SK-MEL-5 (cell line): ENCODE data around the gene PLCB4. TPM values are rescaled to one million over a fixed set of nuclear protein-coding genes. Genes with fewer than 3 reads are reported as not detected.
"Not testable (repeated sequence)": the region's sequence is repeated elsewhere in the genome, so short reads cannot be mapped to it uniquely, and the experiment has no call there.

Source experiments
- DNase-seq: peaks from one replicate; pipeline ENCODE4 v3.0.0-alpha.2; 2016; ENCODE audit warnings: low read depth, low spot score
- in situ Hi-C: cut with HindIII; loops from 2 replicates; pipeline ENCODE4 v1.10.0; 2016; ENCODE audit warnings: low sequenced_read_pairs, high pct_unique_total_duplicates, low pct_unique_long_range_greater_than_20kb
- total RNA-seq: library from RNA; depleted of rRNA; stranded (reverse); fragments of >200 nt; shearing (Covaris generic); gene quantifications from 2 replicates; pipeline ENCODE4 v1.2.3, GENCODE V29; 2014

Gene PLCB4
- total RNA-seq, 1 experiment from 2014 or later, result 15.8 TPM

DNA sequence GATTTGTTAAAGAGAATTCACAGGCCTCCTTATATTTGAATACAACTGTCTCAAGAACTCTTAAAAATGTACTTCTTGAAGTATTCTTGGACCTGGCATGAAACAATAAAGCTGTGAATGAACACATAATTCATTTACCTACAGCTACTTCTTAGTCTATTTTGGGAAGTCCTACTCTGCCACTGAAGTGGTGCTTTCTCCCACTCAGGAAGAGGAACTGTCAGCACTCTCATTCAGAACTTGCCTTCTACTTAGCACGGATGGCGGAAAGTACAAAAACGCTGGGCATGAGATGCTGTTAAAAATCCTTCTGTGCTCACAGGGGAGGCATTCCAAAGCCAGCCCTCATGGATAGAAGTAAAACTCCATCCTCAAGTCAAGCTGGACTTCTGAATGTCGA is 300.7 kb downstream of the PLCB4 start:
- in situ Hi-C loops, result loop anchor here (10.0 kb wide), 1 partner anchor 595 kb away; no protein-coding TSS in a partner anchor
- no peak for DNase-seq

DNA sequence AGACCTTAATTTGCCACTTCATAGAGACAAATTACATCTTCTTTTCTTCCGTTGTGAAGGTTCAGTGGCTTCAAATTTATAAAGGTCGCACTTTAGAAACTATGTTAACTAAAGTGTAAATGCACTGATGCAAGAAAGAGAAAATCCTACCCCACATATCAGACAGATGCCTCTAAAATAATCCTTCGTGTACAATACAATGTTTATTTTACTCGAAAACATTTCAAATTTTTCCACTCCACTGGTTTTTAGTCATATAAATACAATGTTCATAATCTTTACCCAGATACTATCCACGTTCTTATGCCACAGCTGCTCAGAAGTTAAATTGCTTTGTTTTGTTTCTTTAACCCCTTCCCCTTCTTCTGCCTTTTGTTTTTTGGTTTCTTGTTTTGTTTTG is 305.2 kb downstream of the PLCB4 start:
- in situ Hi-C loops, result no loop called here
- no peak for DNase-seq

DNA sequence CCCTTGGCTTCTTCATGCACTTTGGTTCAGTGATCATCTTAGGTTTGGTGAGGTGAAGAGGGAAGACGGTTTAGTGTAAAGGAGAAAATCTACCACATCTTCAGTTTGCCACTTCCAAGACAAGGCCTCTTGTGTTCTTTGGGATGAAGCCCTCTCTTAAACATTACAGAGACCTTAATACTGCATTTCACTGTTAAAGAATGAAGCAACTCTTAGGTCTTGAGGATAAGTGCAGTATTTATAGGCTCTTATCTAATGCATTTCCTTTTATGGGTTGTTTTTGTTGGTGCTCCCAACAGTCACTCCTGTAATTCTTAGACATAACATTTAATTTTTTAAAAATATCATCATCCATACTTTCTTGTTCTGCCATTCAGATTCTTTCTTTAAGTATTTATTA is 305.6 kb downstream of the PLCB4 start:
- DNase-seq, result peak; percentile 57
- in situ Hi-C loops, result no loop called here

DNA sequence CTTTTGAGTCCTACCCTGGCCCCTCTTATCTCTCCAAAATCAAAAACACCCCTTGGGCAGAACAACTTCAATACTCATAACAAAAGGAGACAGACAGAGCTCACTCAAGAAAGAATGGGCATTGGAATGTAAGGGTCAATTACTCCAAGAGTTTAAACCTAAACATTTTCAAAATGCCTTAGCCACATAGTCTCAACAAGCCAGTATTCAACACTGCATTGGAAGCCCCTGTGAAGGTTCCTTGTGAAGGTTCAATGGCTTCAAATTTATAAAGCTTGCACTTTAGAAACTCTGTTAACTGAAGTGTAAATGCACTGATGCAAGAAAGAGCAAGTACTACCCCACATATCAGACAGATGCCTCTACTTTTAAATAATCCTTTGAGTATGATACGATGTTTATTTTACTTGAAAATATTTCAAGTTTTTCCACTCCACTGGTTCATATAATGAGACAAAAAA is 306.4 kb downstream of the PLCB4 start:
- DNase-seq, result no peak
- in situ Hi-C loops, result no loop called here

DNA sequence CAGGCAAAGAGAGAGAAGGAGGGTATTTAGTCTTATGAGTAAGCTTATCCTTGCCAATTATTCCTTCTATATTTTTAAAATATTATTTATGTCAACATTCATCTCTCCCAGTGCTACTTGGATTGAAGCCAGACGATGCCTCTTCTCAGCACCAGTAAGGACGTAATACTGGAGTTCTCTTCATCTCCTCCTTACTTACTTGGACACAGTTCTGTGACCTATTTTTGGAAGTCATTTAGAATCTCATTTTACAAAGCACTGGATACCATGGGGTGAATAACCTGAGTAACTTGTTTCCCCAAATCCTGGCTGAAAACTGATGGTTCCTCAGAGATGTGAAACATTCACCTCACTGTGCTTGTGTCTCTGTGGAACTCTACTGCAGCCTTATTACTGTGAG is 308.1 kb downstream of the PLCB4 start:
- DNase-seq, result no peak
- in situ Hi-C loops, result no loop called here

DNA sequence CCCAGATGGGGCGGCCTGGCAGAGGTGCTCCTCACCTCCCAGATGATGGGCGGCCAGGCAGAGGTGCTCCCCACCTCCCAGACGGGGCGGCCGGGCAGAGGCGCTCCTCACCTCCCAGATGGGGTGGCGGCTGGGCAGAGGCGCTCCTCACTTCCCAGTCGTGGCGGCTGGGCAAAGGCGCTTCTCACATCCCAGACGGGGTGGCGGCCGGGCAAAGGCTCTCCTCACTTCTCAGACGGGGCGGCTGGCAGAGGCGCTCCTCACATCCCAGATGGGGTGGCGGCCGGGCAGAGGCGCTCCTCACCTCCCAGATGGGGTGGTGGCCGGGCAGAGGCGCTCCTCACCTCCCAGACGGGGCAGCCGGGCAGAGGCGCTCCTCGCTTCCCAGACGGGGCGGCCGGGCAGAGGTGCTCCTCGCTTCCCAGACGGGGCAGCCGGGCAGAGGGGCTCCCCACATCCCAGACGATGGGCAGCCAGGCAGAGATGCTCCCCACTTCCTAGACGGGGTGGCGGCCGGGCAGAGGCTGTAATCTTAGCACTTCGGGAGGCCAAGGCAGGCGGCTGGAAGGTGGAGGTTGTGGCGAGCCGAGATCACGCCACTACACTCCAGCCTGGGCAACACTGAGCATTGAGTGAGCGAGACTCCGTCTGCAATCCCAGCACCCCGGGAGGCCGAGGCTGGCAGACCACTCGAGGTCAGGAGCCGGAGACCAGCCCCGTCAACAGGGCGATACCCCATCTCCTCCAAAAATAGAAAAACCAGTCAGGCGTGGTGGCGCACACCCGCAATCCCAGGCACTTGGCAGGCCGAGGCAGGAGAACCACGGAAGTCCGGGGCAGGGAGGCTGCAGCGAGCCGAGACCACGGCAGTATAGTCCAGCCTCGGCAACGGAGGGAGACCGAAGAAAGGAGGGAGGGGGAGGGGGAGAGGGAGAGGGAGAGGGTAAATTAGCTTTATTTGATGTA is 316.7 kb downstream of the PLCB4 start:
- in situ Hi-C loops, DNase-seq: not testable (repeated sequence)

DNA sequence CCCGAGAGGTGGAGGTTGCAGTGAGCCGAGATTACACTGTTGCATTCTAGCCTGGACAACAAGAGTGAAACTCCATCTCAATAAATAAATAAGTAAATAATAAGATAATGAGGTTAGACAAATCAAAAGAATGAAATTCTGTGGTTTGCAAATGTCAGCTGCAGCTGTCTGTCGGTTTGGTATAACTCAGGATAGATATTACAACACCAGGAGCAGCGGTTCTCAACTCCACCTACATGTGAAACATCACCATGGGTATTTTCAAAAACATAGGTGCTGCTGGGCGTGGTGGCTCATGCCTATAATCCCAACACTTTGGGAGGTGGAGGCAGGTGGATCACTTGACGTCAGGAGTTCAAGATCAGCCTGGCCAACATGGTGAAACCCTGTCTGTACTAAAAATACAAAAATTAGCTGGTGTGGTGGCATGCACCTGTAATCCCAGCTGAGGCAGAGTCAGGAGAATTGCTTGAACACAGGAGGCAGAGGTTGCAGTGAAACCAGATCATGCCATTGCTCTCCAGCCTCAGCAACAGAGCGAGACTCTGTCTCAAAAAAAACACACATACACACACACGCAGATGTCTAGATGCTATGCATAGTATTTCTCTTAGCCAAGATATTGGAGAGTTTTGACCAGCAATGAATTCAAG is 319.4 kb downstream of the PLCB4 start:
- in situ Hi-C loops, result no loop called here
- DNase-seq, result no peak

DNA sequence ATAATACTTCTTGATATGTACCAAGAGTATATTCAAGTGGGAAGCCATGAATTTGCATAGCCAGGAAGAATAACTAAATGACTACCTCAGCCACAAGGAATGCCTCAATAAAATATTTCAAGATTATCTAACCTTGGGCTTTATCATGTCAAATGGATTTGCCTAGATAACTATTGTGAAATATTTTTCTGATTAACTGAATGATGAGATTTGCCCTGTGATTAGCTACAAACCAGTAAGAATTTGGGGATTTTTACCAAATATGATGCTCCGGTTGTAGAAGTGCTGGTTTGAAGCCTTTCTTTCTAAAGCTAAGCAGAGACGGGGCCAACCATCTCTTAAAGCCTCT is 319.9 kb downstream of the PLCB4 start:
- in situ Hi-C loops, result no loop called here
- DNase-seq, result no peak

DNA sequence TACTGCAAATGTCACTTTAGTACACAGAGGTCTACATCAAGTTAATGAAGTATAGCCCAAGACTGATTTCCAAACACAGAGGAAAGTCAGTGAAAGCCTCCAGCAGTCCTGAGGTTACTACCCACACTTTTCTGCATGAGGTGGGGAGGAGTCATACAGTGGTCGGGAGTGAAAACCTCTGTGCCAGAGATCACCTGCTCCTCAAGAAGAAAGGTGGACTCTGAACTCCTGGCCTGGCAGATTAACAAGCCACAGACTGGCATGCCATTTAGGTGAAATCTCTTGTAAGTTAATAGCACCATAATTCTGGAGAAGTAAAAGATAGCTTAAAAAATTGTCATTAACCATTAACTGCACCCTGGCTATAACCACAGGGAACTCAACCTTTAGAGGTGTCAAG is 320.5 kb downstream of the PLCB4 start:
- DNase-seq, result no peak
- in situ Hi-C loops, result no loop called here

DNA sequence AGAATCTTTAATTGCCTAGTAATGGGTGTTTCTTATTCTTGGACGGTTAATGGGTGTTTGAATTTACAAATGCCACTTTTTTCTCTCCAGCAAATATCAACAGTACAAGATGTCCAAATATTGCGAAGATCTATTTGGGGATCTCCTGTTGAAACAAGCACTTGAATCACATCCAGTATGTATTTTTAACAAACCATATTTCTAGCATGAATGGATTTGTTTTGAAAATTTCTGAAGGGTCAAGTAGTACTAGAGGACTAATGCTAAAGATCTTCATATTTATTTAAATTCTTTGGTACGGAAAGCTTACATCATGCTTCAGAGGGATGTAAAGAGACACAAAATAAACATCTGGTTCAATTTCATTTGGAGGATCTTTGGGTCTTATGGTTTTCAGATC is 321.6 kb downstream of the PLCB4 start:
- in situ Hi-C loops, result loop anchor here (10.0 kb wide), 1 partner anchor 216 kb away; no protein-coding TSS in a partner anchor
- no peak for DNase-seq

DNA sequence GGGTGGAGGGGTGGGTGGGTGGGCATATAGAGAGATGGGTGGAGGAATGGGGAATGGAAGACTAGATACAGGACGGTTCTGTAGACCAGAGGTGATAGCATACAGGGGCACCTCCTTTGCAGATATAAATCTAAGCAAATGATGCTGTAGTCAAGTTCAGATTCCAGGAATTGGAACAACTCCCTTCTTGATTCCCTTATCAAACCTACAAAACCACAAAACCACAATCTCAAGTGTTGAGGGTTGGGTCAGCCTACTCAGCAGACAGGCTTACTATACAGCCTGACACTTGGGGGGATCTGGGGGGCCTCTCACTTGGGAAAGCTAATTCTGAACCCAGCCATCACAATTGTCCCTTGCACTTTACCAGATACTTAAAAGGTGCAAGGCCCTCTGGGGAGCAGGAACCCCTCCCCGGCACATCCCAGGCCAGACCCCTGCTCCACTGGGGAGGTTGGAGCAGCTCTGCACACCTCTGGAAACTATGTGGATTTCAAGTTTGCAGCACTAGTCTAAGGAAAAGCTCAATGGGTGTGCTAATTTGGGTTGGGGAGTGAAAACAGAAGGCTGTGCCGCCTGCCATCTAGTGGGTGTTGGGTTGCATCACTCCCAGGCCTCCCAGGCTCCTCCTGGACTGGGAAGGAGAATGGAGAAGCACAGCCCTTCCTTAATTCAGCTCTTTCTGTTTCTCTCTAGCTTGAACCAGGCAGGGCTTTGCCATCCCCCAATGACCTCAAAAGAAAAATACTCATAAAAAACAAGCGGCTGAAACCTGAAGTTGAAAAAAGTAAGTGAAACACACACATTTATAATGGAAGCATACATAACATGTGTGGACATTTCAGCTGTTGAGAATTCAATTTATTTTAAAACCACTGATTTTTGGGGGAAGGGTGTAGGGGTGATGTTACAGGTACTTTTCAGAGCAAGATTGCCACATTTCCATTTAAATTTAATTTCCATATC is 324.3 kb downstream of the PLCB4 start:
- peak; percentile 83 for DNase-seq
- in situ Hi-C loops, result loop anchor here (10.0 kb wide), 1 partner anchor 218 kb away; no protein-coding TSS in a partner anchor

DNA sequence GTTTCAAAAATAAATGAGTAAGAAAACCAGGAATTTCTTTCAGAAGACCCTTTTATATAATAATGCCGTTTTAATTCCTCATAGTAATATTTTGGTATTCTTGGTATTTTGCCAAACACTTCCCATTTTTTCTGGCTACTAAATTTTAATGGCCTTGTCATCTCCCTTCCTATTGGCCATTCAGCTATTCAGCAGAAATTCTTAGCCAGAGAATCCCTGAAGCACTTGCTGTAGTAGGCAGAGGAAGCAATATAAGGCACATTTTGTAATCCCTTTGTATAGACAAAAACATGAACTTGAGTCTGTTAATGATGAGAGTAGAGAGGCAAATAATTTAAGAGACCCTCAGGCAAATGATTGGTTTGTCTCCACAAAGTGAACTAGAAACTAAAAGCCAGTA is 327.1 kb downstream of the PLCB4 start:
- no peak for DNase-seq
- in situ Hi-C loops, result loop anchor here (10.0 kb wide), 1 partner anchor 221 kb away; no protein-coding TSS in a partner anchor

DNA sequence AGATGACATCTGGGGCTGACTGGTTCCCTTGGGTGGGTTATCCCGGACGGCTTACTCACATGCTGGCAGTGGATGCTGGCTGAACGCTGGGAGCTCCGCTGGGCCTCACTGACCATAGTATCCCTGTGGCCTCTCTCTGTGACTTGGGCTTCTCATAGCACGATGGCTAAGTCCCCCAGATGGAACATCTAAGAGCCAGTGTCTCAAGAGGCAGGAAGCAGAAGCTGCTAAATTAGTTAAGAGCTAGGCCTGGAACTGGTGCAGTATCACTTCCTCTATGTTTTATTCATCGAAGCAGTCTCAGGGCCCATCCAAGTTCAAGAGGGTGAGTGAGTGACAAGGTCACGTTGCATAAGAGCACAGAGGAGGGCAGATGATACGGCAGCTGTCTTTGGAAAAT is 329.0 kb downstream of the PLCB4 start:
- DNase-seq, result no peak
- in situ Hi-C loops, result loop anchor here (10.0 kb wide), 1 partner anchor 223 kb away; no protein-coding TSS in a partner anchor

DNA sequence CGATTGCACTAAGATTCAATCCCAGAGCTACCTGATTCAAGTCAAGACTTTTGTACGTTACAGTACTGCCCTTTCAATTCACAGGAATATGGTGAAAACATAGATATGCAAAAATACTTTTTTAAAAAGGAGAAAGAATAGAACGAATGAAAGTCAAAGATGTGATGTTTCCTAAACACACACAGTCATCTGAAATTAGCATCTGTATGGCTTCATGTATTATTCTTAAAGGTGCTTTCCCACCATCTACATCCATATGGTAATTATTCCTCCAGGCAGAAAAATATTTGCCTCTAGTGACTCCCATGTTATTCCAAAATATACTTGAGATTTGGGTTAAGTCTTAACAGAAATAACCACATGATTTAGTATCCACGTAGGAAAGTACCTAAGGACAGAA is 330.0 kb downstream of the PLCB4 start:
- DNase-seq, result no peak
- in situ Hi-C loops, result loop anchor here (10.0 kb wide), 1 partner anchor 224 kb away; no protein-coding TSS in a partner anchor

DNA sequence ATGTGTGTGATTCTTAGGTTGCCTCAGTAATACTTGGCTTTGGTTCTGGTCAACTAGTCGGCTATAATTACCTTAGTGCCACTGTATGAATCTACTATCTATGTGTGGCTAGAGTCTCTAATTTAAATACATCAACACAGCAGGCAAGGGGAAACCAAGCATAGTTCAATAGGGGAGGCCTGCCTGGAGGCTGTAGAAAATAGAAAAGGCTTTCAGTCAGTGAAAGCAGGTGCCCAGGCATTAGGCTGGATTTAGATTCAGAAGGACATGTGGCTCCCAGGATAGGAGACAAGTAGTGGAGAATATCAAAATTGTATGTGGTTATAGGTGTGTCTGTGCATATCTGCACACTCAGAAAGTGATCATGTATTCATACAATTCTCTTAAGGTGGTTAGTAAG is 330.4 kb downstream of the PLCB4 start:
- no peak for DNase-seq
- in situ Hi-C loops, result loop anchor here (10.0 kb wide), 1 partner anchor 225 kb away; no protein-coding TSS in a partner anchor

DNA sequence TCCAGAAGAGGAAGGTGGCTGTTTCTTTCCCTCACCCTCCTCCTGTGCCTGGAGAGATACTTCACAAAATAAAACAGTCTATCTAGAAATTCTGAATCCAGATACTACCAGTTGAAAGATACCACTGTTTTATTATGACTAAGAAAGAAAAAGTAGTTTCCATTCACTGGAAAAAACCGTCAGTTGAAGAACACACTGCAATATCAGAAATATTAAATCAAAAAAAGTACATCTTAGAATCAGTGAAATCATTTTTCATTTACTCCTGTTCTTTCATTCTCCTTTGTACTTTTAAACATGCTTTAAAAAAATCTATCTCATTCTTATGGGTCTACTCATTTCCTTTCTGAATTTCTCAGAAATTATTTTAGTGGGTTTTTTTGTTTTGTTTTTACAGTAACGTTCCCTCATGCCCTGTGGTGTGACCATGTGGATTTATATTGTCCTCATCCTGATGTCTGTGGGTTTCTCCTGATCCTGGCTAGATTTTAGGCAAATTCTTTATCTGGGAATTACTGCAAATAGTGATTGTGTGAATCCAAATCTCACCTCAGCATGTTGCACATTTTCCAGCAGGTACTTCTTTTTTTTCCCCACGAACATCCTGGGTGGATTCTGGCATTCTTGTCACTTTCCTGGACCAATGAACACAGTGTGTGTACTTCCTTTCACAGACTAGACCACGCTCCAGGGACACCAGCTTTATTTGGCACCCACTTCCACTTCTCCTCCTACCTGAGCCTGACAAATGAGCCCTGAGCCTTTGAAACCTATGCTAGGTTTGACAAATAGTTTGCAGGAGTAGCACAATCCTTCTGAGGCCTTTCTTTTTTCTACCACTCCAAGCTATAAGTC is 331.5 kb downstream of the PLCB4 start:
- in situ Hi-C loops, result no loop called here
- DNase-seq, result no peak

DNA sequence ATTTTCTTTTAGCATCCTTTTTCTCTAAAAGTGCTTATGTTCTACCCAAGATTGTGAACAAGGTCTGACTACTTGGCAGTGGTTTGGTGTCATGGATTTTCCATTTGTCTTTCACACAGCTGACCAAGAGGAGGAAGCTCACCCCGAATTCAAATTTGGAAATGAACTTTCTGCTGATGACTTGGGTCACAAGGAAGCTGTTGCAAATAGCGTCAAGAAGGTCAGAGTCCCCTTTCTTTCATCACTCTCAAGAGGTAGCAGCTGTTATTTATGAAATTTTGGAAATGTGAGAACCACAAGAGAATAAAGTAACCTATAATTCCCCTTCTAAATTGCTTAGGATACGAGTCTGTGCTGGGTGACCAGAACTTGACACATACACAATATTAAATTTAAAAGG is 332.5 kb downstream of the PLCB4 start:
- no peak for DNase-seq
- in situ Hi-C loops, result no loop called here
